Measurements from ENCODE around the gene SLC8A1. TPM values are rescaled to one million over a fixed set of nuclear protein-coding genes. Genes with fewer than 3 reads are reported as not detected.
A peak's percentile ranks its signal among the peaks of the same experiment; 100 is the strongest.

Gene SLC8A1
- total RNA-seq, 1 experiment from 2014 or later, result 1.6 TPM

- Mint-ChIP-seq H3K4me3 (ENCODE audit: unreplicated experiment) (peak overlapping the region; percentile 1), H3K27me3 (ENCODE audit: insufficient read depth, unreplicated experiment) (no peaks in the 10 kb centered on the region), H3K9me3 (ENCODE audit: unreplicated experiment) (no peaks in the 10 kb centered on the region), H3K4me1 (ENCODE audit: insufficient read depth, unreplicated experiment) (peaks cover 42% of the 10 kb centered on the region), H3K27ac (ENCODE audit: low read depth, unreplicated experiment) (peak overlapping the region; percentile 63), H3K36me3 (ENCODE audit: insufficient read depth, unreplicated experiment) (no peaks in the 10 kb centered on the region)
- CTCF ChIA-PET, result interaction anchor here (1.2 to 2.0 kb wide), 2 partner anchors 150 to 662 kb away, joined by 3 to 6 read pairs; no protein-coding TSS in a partner anchor
- intact Hi-C loops (cut with micrococcal nuclease), result no loop called here
- no peak for TF ChIP-seq CTCF (IDR thresholded peaks at IDR 0.05; ENCODE audit: unreplicated experiment)
- DNase-seq (ENCODE audit: unreplicated experiment), result peak; percentile 86
- POLR2A ChIA-PET, result interaction anchor here (0.6 to 1.0 kb wide), 3 partner anchors 9 to 1762 kb away, joined by 3 to 4 read pairs (median 4); no protein-coding TSS in a partner anchor
- BruUV-seq (replicated peaks), result no TSS peak
Observed at GRCh38 chr2:40095000-40095399, 356.9 kb downstream of the SLC8A1 start.

- ChIA-PET POLR2A (interaction anchor here (1.0 kb wide), 1 partner anchor 9 kb away, joined by 3 read pairs; no protein-coding TSS in a partner anchor), CTCF (interaction anchor here (2.0 kb wide), 1 partner anchor 150 kb away, joined by 6 read pairs; no protein-coding TSS in a partner anchor)
- Mint-ChIP-seq H3K9me3 (ENCODE audit: unreplicated experiment) (no peaks in the 10 kb centered on the region), H3K27me3 (ENCODE audit: insufficient read depth, unreplicated experiment) (no peaks in the 10 kb centered on the region), H3K4me1 (ENCODE audit: insufficient read depth, unreplicated experiment) (peaks cover 42% of the 10 kb centered on the region), H3K27ac (ENCODE audit: low read depth, unreplicated experiment) (peak overlapping the region; percentile 63), H3K4me3 (ENCODE audit: unreplicated experiment) (peak overlapping the region; percentile 1), H3K36me3 (ENCODE audit: insufficient read depth, unreplicated experiment) (no peaks in the 10 kb centered on the region)
- intact Hi-C loops (cut with micrococcal nuclease), result no loop called here
- BruUV-seq (replicated peaks), result no TSS peak
- DNase-seq (ENCODE audit: unreplicated experiment), result no peak
- TF ChIP-seq CTCF (IDR thresholded peaks at IDR 0.05; ENCODE audit: unreplicated experiment), result no peak
Observed at GRCh38 chr2:40094451-40094850, 357.4 kb downstream of the SLC8A1 start.

GRCh38 chr2:40093021-40093675 lies 358.7 kb downstream of the SLC8A1 start:
- no TSS peak for BruUV-seq (replicated peaks)
- H3K27me3 Mint-ChIP-seq (ENCODE audit: insufficient read depth, unreplicated experiment), result no peaks in the 10 kb centered on the region
- H3K4me1 Mint-ChIP-seq (ENCODE audit: insufficient read depth, unreplicated experiment), result peaks cover 35% of the 10 kb centered on the region
- H3K9me3 Mint-ChIP-seq (ENCODE audit: unreplicated experiment), result no peaks in the 10 kb centered on the region
- no peak for TF ChIP-seq CTCF (IDR thresholded peaks at IDR 0.05; ENCODE audit: unreplicated experiment)
- ChIA-PET CTCF (no interaction called here), POLR2A (no interaction called here)
- H3K4me3 Mint-ChIP-seq (ENCODE audit: unreplicated experiment), result no peak overlapping the region
- intact Hi-C loops (cut with micrococcal nuclease), result no loop called here
- H3K27ac Mint-ChIP-seq (ENCODE audit: low read depth, unreplicated experiment), result no peak overlapping the region
- no peaks in the 10 kb centered on the region for H3K36me3 Mint-ChIP-seq (ENCODE audit: insufficient read depth, unreplicated experiment)
- no peak for DNase-seq (ENCODE audit: unreplicated experiment)

- intact Hi-C loops (cut with micrococcal nuclease), result no loop called here
- H3K36me3 Mint-ChIP-seq (ENCODE audit: insufficient read depth, unreplicated experiment), result no peaks in the 10 kb centered on the region
- H3K27me3 Mint-ChIP-seq (ENCODE audit: insufficient read depth, unreplicated experiment), result no peaks in the 10 kb centered on the region
Observed at GRCh38 chr2:40090044-40090443, 361.8 kb downstream of the SLC8A1 start.

More at GRCh38 chr2:40090044-40090443, 361.8 kb downstream of the SLC8A1 start:
- no peak overlapping the region for H3K4me3 Mint-ChIP-seq (ENCODE audit: unreplicated experiment)
- DNase-seq (ENCODE audit: unreplicated experiment), result no peak
- H3K27ac Mint-ChIP-seq (ENCODE audit: low read depth, unreplicated experiment), result no peak overlapping the region
- BruUV-seq (replicated peaks), result no TSS peak
- TF ChIP-seq CTCF (IDR thresholded peaks at IDR 0.05; ENCODE audit: unreplicated experiment), result no peak
- H3K4me1 Mint-ChIP-seq (ENCODE audit: insufficient read depth, unreplicated experiment), result peaks cover 7% of the 10 kb centered on the region
- no peaks in the 10 kb centered on the region for H3K9me3 Mint-ChIP-seq (ENCODE audit: unreplicated experiment)
- CTCF ChIA-PET, result no interaction called here
- POLR2A ChIA-PET, result no interaction called here
